HUDEP-2 (cell line): ENCODE data around the gene CYBC1.

Experiments used
- DNase-seq, 76 experiments: peaks; one replicate each; lab custom pipeline; 2025; ENCODE audit not compliant: unreplicated experiment in 76 of 76; lab: John Stamatoyannopoulos, UW

CYBC1 gene

GRCh38 chr17:82449131-82449882 is 1.2 kb downstream of the CYBC1 start:
- no peak for DNase-seq

- DNase-seq = no peak
These were observed 2.7 kb downstream of the CYBC1 start for GRCh38 chr17:82447876-82448275.

GRCh38 chr17:82446649-82447048 is 3.9 kb downstream of the CYBC1 start:
- DNase-seq = no peak

GRCh38 chr17:82446124-82446523 is 4.4 kb downstream of the CYBC1 start:
- no peak for DNase-seq

GRCh38 chr17:82445542-82445941 is 5.0 kb downstream of the CYBC1 start:
- DNase-seq = no peak

GRCh38 chr17:82444941-82445521 is 5.5 kb downstream of the CYBC1 start:
- DNase-seq = peak in 6 of 76 experiments; percentile 1 to 52 (median 16)

- no peak for DNase-seq
These were observed 6.2 kb downstream of the CYBC1 start for GRCh38 chr17:82444284-82444893.

GRCh38 chr17:82443465-82444283 is 6.9 kb downstream of the CYBC1 start:
- no peak for DNase-seq

- DNase-seq = no peak
These were observed 7.7 kb downstream of the CYBC1 start for GRCh38 chr17:82442643-82443464.

GRCh38 chr17:82441691-82442487 is 8.7 kb downstream of the CYBC1 start:
- no peak for DNase-seq

- no peak for DNase-seq
These were observed 9.4 kb downstream of the CYBC1 start for GRCh38 chr17:82440991-82441627.

GRCh38 chr17:82440469-82440981 is 10.0 kb downstream of the CYBC1 start:
- DNase-seq = no peak

GRCh38 chr17:82439829-82440365 is 10.7 kb downstream of the CYBC1 start:
- no peak for DNase-seq

- DNase-seq = no peak
These were observed 11.2 kb downstream of the CYBC1 start for GRCh38 chr17:82439194-82439828.

GRCh38 chr17:82438401-82439193 is 12.0 kb downstream of the CYBC1 start:
- DNase-seq = no peak

GRCh38 chr17:82437325-82437668 is 13.3 kb downstream of the CYBC1 start:
- no peak for DNase-seq

GRCh38 chr17:82436601-82437324 is 13.8 kb downstream of the CYBC1 start:
- DNase-seq = no peak
